BE2C (cell line): ENCODE data around the gene ZNF14. TPM values are rescaled to one million over a fixed set of nuclear protein-coding genes. Genes with fewer than 3 reads are reported as not detected.
A peak's percentile ranks its signal among the peaks of the same experiment; 100 is the strongest.
"Not testable (repeated sequence)": the region's sequence is repeated elsewhere in the genome, so short reads cannot be mapped to it uniquely, and the experiment has no call there.

Source experiments
- DNase-seq: peaks from one replicate; pipeline ENCODE4 v3.0.0-alpha.2; 2020
- H3K27me3 ChIP-seq: fragments of 250-450 bp; sonication (Bioruptor Pico); 2 replicates; pipeline ENCODE4 v1.5.1; 2020; ENCODE audit warnings: mild to moderate bottlenecking
- H3K36me3 ChIP-seq: fragments of 250-450 bp; sonication (Bioruptor Pico); 2 replicates; pipeline ENCODE4 v1.5.1; 2020; ENCODE audit warnings: mild to moderate bottlenecking
- H3K4me1 ChIP-seq: fragments of 250-450 bp; sonication (Bioruptor Pico); 2 replicates; pipeline ENCODE4 v1.5.1; 2020
- H3K4me3 ChIP-seq: 2 replicates; pipeline ENCODE4 v1.5.1; 2011; ENCODE audit warnings: low read depth, low read length
- H3K9me3 ChIP-seq: fragments of 250-450 bp; sonication (Bioruptor Pico); 2 replicates; pipeline ENCODE4 v1.5.1; 2020
- CTCF ChIP-seq: IDR thresholded peaks from 2 replicates; pipeline ENCODE4 v1.5.1; 2012; ENCODE audit warnings: mild to moderate bottlenecking, low read depth, low read length
- polyA plus RNA-seq: library from polyadenylated mRNA; unstranded; fragments of >200 nt; gene quantifications from one replicate; pipeline ENCODE4 v1.2.1, GENCODE V29; 2012; ENCODE audit warnings: low read depth, missing spikeins; ENCODE audit not compliant: insufficient read length, insufficient read depth

Gene ZNF14
- 5.4 TPM for polyA plus RNA-seq

GRCh38 chr19:19732579-19733501 is at the start of gene ZNF14:
TSS of gene ZNF14 (minus strand) at chr19:19733112. CDS start at chr19:19732958, 154 bp downstream.
- no peaks in the 10 kb centered on the region for H3K4me1 ChIP-seq
- H3K4me3 ChIP-seq = peak within 1 kb of the TSS; percentile 94
- H3K27me3 ChIP-seq = no peaks in the 10 kb centered on the region
- TF ChIP-seq CTCF = no peak; the same call in 1 of the 2 replicates
- no peaks in the 10 kb centered on the region; the same call in 1 of the 2 replicates for H3K9me3 ChIP-seq
- H3K36me3 ChIP-seq = peaks cover 3% of the 10 kb centered on the region; the same call in 1 of the 2 replicates
- peak; percentile 96 for DNase-seq

- not testable (repeated sequence) for H3K9me3 ChIP-seq, H3K4me3 ChIP-seq, H3K27me3 ChIP-seq, DNase-seq, H3K36me3 ChIP-seq, H3K4me1 ChIP-seq
These were observed 48.9 kb upstream of the ZNF14 start for GRCh38 chr19:19781791-19782190.

DNA sequence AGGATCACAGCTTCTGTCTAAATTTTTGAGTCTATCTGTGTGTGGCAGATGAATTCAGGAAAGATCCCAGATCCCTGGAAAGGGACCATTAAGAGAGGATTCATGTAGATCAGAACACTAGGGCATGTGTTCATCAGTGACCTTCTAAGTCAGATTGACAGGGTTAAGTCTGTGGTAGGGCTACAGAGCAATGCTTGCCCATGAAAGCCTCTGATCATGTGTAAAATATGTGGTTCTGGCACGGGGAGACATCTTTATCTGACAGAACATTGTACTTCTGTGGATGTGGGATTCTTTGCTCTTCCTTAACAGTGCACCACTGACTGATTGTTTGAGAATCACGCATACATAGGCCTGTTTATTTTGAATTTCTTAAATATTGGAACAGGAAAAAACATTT is 45.8 kb upstream of the ZNF14 start:
- DNase-seq = no peak
- Histone ChIP-seq H3K36me3 (no peaks in the 10 kb centered on the region; the same call in 1 of the 2 replicates), H3K4me3 (no peak overlapping the region), H3K4me1 (no peaks in the 10 kb centered on the region), H3K9me3 (no peaks in the 10 kb centered on the region), H3K27me3 (no peaks in the 10 kb centered on the region)
- no peak for TF ChIP-seq CTCF

DNA sequence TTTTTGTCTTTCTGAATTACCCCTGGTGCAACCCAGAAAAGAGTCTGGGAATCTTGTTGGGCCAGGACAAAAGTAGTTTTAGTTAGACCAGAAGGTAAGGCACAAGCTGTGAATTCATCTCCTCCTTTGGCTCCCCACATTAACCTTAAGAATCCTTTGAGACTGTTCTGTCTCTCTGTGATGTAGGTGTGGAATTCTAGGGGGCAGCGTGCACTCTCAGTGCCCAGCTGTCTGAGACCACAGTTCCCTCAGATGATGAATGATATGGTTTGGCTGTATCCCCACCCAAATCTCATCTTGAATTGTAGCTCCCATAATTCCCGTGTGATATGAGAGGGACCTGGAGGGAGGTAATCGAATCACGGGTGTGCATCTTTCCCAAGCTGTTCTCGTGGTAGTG is 44.8 kb upstream of the ZNF14 start:
- H3K4me1 ChIP-seq = no peaks in the 10 kb centered on the region
- no peak for TF ChIP-seq CTCF
- no peaks in the 10 kb centered on the region for H3K27me3 ChIP-seq
- no peaks in the 10 kb centered on the region; the same call in 1 of the 2 replicates for H3K36me3 ChIP-seq
- DNase-seq = no peak
- peak overlapping the region; percentile 81 for H3K4me3 ChIP-seq
- no peaks in the 10 kb centered on the region for H3K9me3 ChIP-seq

DNA sequence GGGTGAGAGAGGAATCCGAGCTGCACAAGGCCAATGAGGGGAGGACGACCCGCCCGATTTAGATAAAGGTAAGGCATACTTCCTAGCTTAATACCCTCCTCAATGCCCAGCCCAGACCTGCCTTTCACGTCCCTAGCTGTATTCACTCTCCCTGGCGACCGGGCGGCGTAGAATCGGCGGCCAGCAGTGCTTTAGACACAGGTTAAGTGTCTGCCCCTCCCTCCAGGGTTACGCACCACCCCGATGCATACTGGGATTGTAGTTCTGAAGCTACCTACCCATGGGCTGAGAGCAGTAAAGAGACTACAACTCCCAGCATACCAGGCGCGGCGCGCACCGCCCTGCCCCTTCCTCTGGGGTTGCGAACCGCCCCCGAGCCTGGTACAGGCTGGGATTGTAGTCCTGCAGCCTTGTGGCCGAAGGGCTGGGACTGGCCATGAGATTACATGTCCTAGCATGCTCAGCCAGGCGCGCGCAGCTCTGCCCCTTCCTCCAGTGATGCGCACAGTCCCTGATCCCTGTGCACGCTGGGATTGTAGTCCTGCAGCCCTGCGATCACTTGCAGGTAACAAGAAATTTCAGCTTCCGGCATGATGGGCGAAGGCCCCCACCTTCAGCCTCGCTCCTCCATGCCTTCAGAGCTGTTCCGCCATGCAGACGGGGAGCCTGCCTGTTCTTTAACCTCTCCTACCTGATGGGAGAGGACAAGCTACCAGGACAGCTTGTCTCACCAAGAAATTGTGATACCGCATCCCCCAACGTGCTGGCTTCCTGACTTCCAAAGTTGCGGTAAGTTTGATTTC is 43.5 kb upstream of the ZNF14 start:
- DNase-seq = peak; percentile 97
- Histone ChIP-seq H3K27me3 (no peaks in the 10 kb centered on the region), H3K9me3 (no peaks in the 10 kb centered on the region), H3K36me3 (no peaks in the 10 kb centered on the region; the same call in 1 of the 2 replicates), H3K4me3 (peak overlapping the region; percentile 81), H3K4me1 (no peaks in the 10 kb centered on the region)
- no peak for TF ChIP-seq CTCF

- no peak for DNase-seq
- Histone ChIP-seq H3K27me3 (no peaks in the 10 kb centered on the region), H3K9me3 (no peaks in the 10 kb centered on the region), H3K4me3 (peak overlapping the region; percentile 81), H3K36me3 (no peaks in the 10 kb centered on the region; the same call in 1 of the 2 replicates), H3K4me1 (no peaks in the 10 kb centered on the region)
- no peak for TF ChIP-seq CTCF
These were observed 42.9 kb upstream of the ZNF14 start for GRCh38 chr19:19775891-19776205.
